K562 (cell line): ENCODE data around the gene ERMARD. TPM values are rescaled to one million over a fixed set of nuclear protein-coding genes. Genes with fewer than 3 reads are reported as not detected.

Experiments
- BDP1 ChIP-seq: IDR thresholded peaks from 3 replicates; pipeline ENCODE4 v1.6.1; 2011; ENCODE audit not compliant: insufficient read length, insufficient read depth
- CREBBP ChIP-seq: IDR thresholded peaks from one replicate; pipeline ENCODE4 v1.6.1; 2012; ENCODE audit warnings: low read depth, mild to moderate bottlenecking, control low read depth, inconsistent platforms, low read length
- ETV5 ChIP-seq: sonication (generic); formaldehyde crosslinking; IDR thresholded peaks from 2 replicates; pipeline ENCODE4 v1.4.0; 2020; ENCODE audit warnings: low read depth, mild to moderate bottlenecking, missing genetic modification reagents
- EZH2 ChIP-seq: IDR thresholded peaks from 2 replicates; pipeline ENCODE4 v1.6.1; 2012; ENCODE audit warnings: low read depth, mild to moderate bottlenecking, inconsistent platforms, low read length, borderline replicate concordance
- MXD1 ChIP-seq: fragments of 250-450 bp; sonication (Bioruptor Pico); IDR thresholded peaks from 2 replicates; pipeline ENCODE4 v1.8.0; 2021; ENCODE audit warnings: borderline replicate concordance, mild to moderate bottlenecking, moderate library complexity; ENCODE audit not compliant: poor library complexity, severe bottlenecking
- NCOR1 ChIP-seq: fragments of 450-650 bp; IDR thresholded peaks from 2 replicates; pipeline ENCODE4 v1.6.1; 2016; ENCODE audit warnings: mild to moderate bottlenecking, moderate library complexity
- SUPT5H ChIP-seq: fragments of 450-650 bp; IDR thresholded peaks from 2 replicates; pipeline ENCODE4 v1.6.1; 2016
- TAF1 ChIP-seq: IDR thresholded peaks from 2 replicates; pipeline ENCODE4 v1.6.1; 2011; ENCODE audit warnings: mild to moderate bottlenecking, low read length, moderate library complexity; ENCODE audit not compliant: insufficient read depth, control insufficient read depth, severe bottlenecking; ENCODE audit errors: extremely low read depth
- TCF3 ChIP-seq: sonication (generic); formaldehyde crosslinking; IDR thresholded peaks from 2 replicates; pipeline ENCODE4 v1.4.0; 2020; ENCODE audit warnings: mild to moderate bottlenecking, missing genetic modification reagents
- ZNF395 ChIP-seq: fragments of 200-800 bp; sonication (Bioruptor generic); IDR thresholded peaks from 2 replicates; pipeline ENCODE4 v1.6.1; 2017; ENCODE audit warnings: missing genetic modification characterization, missing compliant biosample characterization
- polyA plus RNA-seq, 8 experiments: library from polyadenylated mRNA; depleted of rRNA in 4 of 8; stranded (reverse) in 5 of 8; unstranded in 3 of 8; fragments of >200 nt; fragmentation: Nextera tagmentation in 2 of 8; fragmentation: Illumina TruSeq in 1 of 8; extraction: Ambion mirVana in 2 of 8; extraction: Trizol in 1 of 8; gene quantifications; 2 replicates each; pipeline versions ENCODE4 v1.2.1 to v1.2.3, GENCODE V29; 2011 to 2014; ENCODE audit warnings: inconsistent platforms in 1 of 8, missing spikeins in 1 of 8
- total RNA-seq, 7 experiments: library from RNA; depleted of rRNA in 6 of 7; stranded (reverse); fragments of >200 nt in 6 of 7; fragmentation: Illumina TruSeq in 2 of 7; extraction: Trizol in 2 of 7; gene quantifications; 2 replicates each; pipeline versions ENCODE4 v1.2.1 to v1.2.3, GENCODE V29; 2011 to 2021; ENCODE audit warnings: low replicate concordance in 1 of 7
- TF ChIP-seq, protein P1 (sequence below): fragments of 450-650 bp; formaldehyde crosslinking; IDR thresholded peaks from 2 replicates; pipeline ENCODE4 v1.4.0; 2022; ENCODE audit warnings: missing genetic modification characterization
- TF ChIP-seq, protein P2 (sequence below): fragments of 450-650 bp; IDR thresholded peaks from 2 replicates; pipeline ENCODE4 v1.6.1; 2016; ENCODE audit warnings: borderline replicate concordance
- TF ChIP-seq, protein P3 (sequence below): IDR thresholded peaks from 3 replicates; pipeline ENCODE4 v1.6.1; 2011; ENCODE audit warnings: borderline replicate concordance, mild to moderate bottlenecking; ENCODE audit not compliant: insufficient read length, insufficient read depth
- TF ChIP-seq, protein P4 (sequence below): sonication (generic); formaldehyde crosslinking; IDR thresholded peaks from 2 replicates; pipeline ENCODE4 v1.8.1; 2023; ENCODE audit warnings: mild to moderate bottlenecking, missing genetic modification reagents
- TF ChIP-seq, protein P5 (sequence below), 2 experiments: fragments of 450-650 bp; conservative IDR thresholded peaks; 2 replicates each; pipeline ENCODE4 v1.6.1; 2017; ENCODE audit warnings: mild to moderate bottlenecking in 2 of 2, moderate library complexity in 2 of 2

ERMARD gene
- total and polyA plus RNA-seq, 9 of the 15 experiments (the other 6 are each of a cell fraction or from before 2014, with no cell fraction given): 14.5 to 68.6 (median 27.7) TPM

DNA sequence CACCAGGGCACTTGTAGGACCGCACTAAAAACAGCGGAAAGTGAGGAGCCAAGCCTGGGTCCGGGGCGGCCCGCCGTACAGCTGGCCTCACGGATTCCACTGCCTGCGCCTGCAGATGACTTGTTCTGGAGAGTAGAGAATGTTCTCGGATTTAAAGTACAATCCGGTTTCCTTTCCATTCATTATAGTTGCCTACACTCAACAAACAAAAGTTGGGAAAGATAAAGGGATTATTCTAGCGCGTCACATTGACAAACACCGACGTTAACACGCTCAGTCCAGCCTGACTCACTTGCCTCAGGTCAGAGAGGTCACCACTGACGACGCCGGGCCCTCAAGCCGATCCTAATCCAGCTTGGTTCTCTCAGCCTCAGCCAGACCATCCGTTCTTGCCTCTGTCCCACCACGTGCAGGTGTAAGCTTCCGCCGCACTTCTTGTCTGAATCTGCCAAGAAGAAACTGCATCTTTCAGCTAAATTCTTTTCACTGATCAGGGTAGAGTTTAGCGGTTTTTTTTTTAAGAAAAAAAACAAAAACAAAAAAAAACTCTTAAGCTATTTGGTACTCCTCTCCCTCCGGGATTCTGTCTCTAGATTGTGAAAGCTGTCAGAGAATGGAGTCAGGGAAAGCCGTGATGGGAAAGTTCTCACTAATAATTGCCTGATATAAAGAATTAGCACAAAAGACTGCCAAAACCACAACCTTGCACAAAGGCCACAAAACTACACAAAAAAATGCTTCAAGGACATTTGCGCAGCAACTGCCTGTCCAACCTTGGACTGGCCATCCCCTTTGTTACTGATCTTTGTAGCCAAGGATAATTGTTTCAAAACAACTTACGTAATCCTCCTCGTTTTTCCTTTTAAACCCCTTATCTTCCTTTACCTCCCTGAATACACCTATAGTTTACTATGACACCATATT is 26.0 kb upstream of the ERMARD start (continued):
- no peak for TF ChIP-seq EZH2
- TF ChIP-seq ZNF395 (CRISPR knock-in tag): no peak
- TF ChIP-seq, protein P1, sequence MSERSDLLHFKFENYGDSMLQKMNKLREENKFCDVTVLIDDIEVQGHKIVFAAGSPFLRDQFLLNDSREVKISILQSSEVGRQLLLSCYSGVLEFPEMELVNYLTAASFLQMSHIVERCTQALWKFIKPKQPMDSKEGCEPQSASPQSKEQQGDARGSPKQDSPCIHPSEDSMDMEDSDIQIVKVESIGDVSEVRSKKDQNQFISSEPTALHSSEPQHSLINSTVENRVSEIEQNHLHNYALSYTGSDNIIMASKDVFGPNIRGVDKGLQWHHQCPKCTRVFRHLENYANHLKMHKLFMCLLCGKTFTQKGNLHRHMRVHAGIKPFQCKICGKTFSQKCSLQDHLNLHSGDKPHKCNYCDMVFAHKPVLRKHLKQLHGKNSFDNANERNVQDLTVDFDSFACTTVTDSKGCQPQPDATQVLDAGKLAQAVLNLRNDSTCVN (CRISPR knock-in tag): no peak
- no peak for TF ChIP-seq CREBBP
- TF ChIP-seq MXD1 (CRISPR knock-in tag): no peak
- TF ChIP-seq, protein P2, sequence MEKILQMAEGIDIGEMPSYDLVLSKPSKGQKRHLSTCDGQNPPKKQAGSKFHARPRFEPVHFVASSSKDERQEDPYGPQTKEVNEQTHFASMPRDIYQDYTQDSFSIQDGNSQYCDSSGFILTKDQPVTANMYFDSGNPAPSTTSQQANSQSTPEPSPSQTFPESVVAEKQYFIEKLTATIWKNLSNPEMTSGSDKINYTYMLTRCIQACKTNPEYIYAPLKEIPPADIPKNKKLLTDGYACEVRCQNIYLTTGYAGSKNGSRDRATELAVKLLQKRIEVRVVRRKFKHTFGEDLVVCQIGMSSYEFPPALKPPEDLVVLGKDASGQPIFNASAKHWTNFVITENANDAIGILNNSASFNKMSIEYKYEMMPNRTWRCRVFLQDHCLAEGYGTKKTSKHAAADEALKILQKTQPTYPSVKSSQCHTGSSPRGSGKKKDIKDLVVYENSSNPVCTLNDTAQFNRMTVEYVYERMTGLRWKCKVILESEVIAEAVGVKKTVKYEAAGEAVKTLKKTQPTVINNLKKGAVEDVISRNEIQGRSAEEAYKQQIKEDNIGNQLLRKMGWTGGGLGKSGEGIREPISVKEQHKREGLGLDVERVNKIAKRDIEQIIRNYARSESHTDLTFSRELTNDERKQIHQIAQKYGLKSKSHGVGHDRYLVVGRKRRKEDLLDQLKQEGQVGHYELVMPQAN: no peak
- TF ChIP-seq, protein P3, sequence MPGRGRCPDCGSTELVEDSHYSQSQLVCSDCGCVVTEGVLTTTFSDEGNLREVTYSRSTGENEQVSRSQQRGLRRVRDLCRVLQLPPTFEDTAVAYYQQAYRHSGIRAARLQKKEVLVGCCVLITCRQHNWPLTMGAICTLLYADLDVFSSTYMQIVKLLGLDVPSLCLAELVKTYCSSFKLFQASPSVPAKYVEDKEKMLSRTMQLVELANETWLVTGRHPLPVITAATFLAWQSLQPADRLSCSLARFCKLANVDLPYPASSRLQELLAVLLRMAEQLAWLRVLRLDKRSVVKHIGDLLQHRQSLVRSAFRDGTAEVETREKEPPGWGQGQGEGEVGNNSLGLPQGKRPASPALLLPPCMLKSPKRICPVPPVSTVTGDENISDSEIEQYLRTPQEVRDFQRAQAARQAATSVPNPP: no peak
- peak; percentile 58; the same call in 1 of the 2 replicates for TF ChIP-seq SUPT5H
- TF ChIP-seq TAF1: peak; percentile 45
- TF ChIP-seq BDP1: no peak
- TF ChIP-seq ETV5 (CRISPR knock-in tag): no peak
- peak; percentile 22; the same call in 1 of the 2 replicates for TF ChIP-seq TCF3 (CRISPR knock-in tag)
- TF ChIP-seq, protein P4, sequence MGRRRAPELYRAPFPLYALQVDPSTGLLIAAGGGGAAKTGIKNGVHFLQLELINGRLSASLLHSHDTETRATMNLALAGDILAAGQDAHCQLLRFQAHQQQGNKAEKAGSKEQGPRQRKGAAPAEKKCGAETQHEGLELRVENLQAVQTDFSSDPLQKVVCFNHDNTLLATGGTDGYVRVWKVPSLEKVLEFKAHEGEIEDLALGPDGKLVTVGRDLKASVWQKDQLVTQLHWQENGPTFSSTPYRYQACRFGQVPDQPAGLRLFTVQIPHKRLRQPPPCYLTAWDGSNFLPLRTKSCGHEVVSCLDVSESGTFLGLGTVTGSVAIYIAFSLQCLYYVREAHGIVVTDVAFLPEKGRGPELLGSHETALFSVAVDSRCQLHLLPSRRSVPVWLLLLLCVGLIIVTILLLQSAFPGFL (CRISPR knock-in tag): no peak
- TF ChIP-seq, protein P5, sequence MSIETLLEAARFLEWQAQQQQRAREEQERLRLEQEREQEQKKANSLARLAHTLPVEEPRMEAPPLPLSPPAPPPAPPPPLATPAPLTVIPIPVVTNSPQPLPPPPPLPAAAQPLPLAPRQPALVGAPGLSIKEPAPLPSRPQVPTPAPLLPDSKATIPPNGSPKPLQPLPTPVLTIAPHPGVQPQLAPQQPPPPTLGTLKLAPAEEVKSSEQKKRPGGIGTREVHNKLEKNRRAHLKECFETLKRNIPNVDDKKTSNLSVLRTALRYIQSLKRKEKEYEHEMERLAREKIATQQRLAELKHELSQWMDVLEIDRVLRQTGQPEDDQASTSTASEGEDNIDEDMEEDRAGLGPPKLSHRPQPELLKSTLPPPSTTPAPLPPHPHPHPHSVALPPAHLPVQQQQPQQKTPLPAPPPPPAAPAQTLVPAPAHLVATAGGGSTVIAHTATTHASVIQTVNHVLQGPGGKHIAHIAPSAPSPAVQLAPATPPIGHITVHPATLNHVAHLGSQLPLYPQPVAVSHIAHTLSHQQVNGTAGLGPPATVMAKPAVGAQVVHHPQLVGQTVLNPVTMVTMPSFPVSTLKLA (conservative IDR thresholded peaks at IDR 0.05): peak; percentile 61 to 71
- peak; percentile 48 for TF ChIP-seq NCOR1
